K562 (cell line): ENCODE measurements around the gene OR52I2. TPM values are rescaled to one million over a fixed set of nuclear protein-coding genes. Genes with fewer than 3 reads are reported as not detected.
A peak's percentile ranks its signal among the peaks of the same experiment; 100 is the strongest.

Experiments used
- RAD21 ChIP-seq, 2 experiments: fragments of 250-450 bp in 1 of 2; fragments of 450-650 bp in 1 of 2; sonication (Bioruptor Pico) in 1 of 2; formaldehyde crosslinking in 1 of 2; IDR thresholded peaks in 1 of 2; conservative IDR thresholded peaks in 1 of 2; 2 replicates each; pipeline versions ENCODE4 v1.4.0 to v1.8.0; 2020 to 2022; ENCODE audit warnings: mild to moderate bottlenecking in 2 of 2, moderate library complexity in 1 of 2
- STAG1 ChIP-seq: sonication (generic); formaldehyde crosslinking; IDR thresholded peaks from 2 replicates; pipeline ENCODE4 v1.5.0; 2020; ENCODE audit warnings: missing genetic modification reagents, borderline replicate concordance
- polyA plus RNA-seq, 8 experiments: library from polyadenylated mRNA; depleted of rRNA in 4 of 8; stranded (reverse) in 5 of 8; unstranded in 3 of 8; fragments of >200 nt; fragmentation: Nextera tagmentation in 2 of 8; fragmentation: Illumina TruSeq in 1 of 8; extraction: Ambion mirVana in 2 of 8; extraction: Trizol in 1 of 8; gene quantifications; 2 replicates each; pipeline versions ENCODE4 v1.2.1 to v1.2.3, GENCODE V29; 2011 to 2014; ENCODE audit warnings: inconsistent platforms in 1 of 8, missing spikeins in 1 of 8
- total RNA-seq, 7 experiments: library from RNA; depleted of rRNA in 6 of 7; stranded (reverse); fragments of >200 nt in 6 of 7; fragmentation: Illumina TruSeq in 2 of 7; extraction: Trizol in 2 of 7; gene quantifications; 2 replicates each; pipeline versions ENCODE4 v1.2.1 to v1.2.3, GENCODE V29; 2011 to 2021; ENCODE audit warnings: low replicate concordance in 1 of 7
- TF ChIP-seq, protein P1 (sequence below), 2 experiments: fragments of 450-650 bp; formaldehyde crosslinking in 1 of 2; IDR thresholded peaks; 2 replicates each; pipeline versions ENCODE4 v1.4.0 to v1.6.1; 2014 to 2020; ENCODE audit warnings: mild to moderate bottlenecking in 2 of 2, borderline replicate concordance in 1 of 2, low read depth in 1 of 2

OR52I2 gene
- total and polyA plus RNA-seq, 9 of the 15 experiments (the other 6 are each of a cell fraction or from before 2014, with no cell fraction given): not detected

DNA sequence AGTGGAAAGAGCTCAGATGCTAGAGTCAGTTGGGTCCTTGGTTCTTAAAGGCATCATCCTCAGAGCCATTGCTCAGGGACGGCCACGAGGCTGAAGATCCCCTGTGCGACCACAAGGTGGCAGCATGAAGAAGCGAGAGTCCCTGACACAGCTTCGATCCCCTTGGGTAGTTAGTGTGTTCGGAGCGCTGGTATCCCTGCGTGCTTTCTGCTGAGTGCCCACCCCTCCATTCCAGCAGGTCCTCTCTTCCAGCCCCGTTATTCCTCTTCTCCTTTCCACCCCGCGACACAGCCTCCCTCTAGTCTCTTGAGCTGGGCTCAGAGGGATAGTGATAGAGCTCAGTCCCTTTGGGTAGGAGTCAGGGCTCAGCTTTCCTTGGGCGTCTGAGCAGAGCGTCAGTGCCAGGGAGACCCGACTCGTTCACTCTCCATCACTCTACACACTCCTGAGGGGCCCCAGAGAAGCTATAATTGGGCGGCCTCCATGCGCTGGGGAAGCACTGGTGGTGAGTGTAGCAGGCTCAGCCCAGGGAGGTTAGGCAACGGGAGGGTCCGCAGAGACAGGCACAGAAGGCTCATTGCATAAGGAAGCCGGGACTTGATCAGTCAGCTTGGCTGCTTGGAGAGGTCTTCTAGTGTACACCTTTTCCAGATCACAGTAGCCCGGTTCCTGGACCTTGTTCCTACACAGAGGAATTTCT is 55.6 kb downstream of the OR52I2 start, which contains the start of gene OR51D1 (continued):
- TF ChIP-seq, protein P1, sequence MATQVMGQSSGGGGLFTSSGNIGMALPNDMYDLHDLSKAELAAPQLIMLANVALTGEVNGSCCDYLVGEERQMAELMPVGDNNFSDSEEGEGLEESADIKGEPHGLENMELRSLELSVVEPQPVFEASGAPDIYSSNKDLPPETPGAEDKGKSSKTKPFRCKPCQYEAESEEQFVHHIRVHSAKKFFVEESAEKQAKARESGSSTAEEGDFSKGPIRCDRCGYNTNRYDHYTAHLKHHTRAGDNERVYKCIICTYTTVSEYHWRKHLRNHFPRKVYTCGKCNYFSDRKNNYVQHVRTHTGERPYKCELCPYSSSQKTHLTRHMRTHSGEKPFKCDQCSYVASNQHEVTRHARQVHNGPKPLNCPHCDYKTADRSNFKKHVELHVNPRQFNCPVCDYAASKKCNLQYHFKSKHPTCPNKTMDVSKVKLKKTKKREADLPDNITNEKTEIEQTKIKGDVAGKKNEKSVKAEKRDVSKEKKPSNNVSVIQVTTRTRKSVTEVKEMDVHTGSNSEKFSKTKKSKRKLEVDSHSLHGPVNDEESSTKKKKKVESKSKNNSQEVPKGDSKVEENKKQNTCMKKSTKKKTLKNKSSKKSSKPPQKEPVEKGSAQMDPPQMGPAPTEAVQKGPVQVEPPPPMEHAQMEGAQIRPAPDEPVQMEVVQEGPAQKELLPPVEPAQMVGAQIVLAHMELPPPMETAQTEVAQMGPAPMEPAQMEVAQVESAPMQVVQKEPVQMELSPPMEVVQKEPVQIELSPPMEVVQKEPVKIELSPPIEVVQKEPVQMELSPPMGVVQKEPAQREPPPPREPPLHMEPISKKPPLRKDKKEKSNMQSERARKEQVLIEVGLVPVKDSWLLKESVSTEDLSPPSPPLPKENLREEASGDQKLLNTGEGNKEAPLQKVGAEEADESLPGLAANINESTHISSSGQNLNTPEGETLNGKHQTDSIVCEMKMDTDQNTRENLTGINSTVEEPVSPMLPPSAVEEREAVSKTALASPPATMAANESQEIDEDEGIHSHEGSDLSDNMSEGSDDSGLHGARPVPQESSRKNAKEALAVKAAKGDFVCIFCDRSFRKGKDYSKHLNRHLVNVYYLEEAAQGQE (IDR thresholded peaks at IDR 0.05; ENCODE audit: borderline replicate concordance): peak; percentile 82
- TF ChIP-seq, protein P1 (CRISPR knock-in tag; IDR thresholded peaks at IDR 0.05; ENCODE audit: low read depth): no peak
- TF ChIP-seq STAG1 (CRISPR knock-in tag) (peak; percentile 81; the same call in 1 of the 2 replicates), RAD21 (CRISPR knock-in tag; conservative IDR thresholded peaks at IDR 0.05 in 1 of 2, IDR thresholded peaks at IDR 0.05 in 1 of 2) (peak; percentile 75 to 91)
